Fibroblast of pulmonary artery (primary cell): Measurements from ENCODE around the gene EPS8L2.
"Not testable (repeated sequence)": the region's sequence is repeated elsewhere in the genome, so short reads cannot be mapped to it uniquely, and the experiment has no call there.

Experiments used
- DNase-seq: peaks from one replicate; pipeline ENCODE4 v3.0.0-alpha.2; 2010; ENCODE audit warnings: low read depth
- H3K4me3 ChIP-seq: replicated peaks from 2 replicates; pipeline ENCODE4 v1.5.1; 2011; ENCODE audit warnings: low read depth, mild to moderate bottlenecking, control low read depth, low read length, moderate library complexity
- CTCF ChIP-seq: IDR thresholded peaks from 2 replicates; pipeline ENCODE4 v1.5.1; 2011; ENCODE audit warnings: mild to moderate bottlenecking, control low read depth, low read length, inconsistent platforms; ENCODE audit errors: missing control alignments

Gene EPS8L2

GRCh38 chr11:737366-737765 is 31.3 kb downstream of the EPS8L2 start:
- no peak for DNase-seq
- no peak overlapping the region for H3K4me3 ChIP-seq
- no peak for TF ChIP-seq CTCF

- not testable (repeated sequence) for DNase-seq, H3K4me3 ChIP-seq
These were observed 31.9 kb downstream of the EPS8L2 start for GRCh38 chr11:737899-738298.

GRCh38 chr11:742156-742546 is 36.1 kb downstream of the EPS8L2 start:
- no peak for TF ChIP-seq CTCF
- no peak overlapping the region for H3K4me3 ChIP-seq
- DNase-seq: no peak

GRCh38 chr11:742571-743201 is 36.7 kb downstream of the EPS8L2 start:
- H3K4me3 ChIP-seq: no peak overlapping the region
- no peak for TF ChIP-seq CTCF

GRCh38 chr11:745428-745827 is 39.4 kb downstream of the EPS8L2 start:
- DNase-seq: no peak
- no peak for TF ChIP-seq CTCF
- H3K4me3 ChIP-seq: no peak overlapping the region

More at GRCh38 chr11:742571-743201, 36.7 kb downstream of the EPS8L2 start:
- no peak for DNase-seq

- H3K4me3 ChIP-seq: peak overlapping the region; percentile 70
- DNase-seq: no peak
- TF ChIP-seq CTCF: no peak
These were observed 40.5 kb downstream of the EPS8L2 start for GRCh38 chr11:746289-747157.

GRCh38 chr11:747158-748006 is 41.4 kb downstream of the EPS8L2 start, which contains the start of gene TALDO1:
Gene TALDO1, plus strand, starts transcription at chr11:747464. Its CDS starts 18 bp downstream, at chr11:747482.
- peak within 1 kb of the TSS; percentile 70 for H3K4me3 ChIP-seq
- no peak for TF ChIP-seq CTCF
- DNase-seq: peak; percentile 80
